SK-N-SH (cell line): ENCODE measurements around the gene GC.

Source experiments
- CTCF ChIP-seq: fragments of 200-600 bp; sonication (generic); IDR thresholded peaks from 2 replicates; pipeline ENCODE4 v1.6.1; 2017; ENCODE audit warnings: antibody characterized with exemption, mild to moderate bottlenecking, moderate library complexity
- RFX5 ChIP-seq: IDR thresholded peaks from 2 replicates; pipeline ENCODE4 v1.6.1; 2012; ENCODE audit warnings: mild to moderate bottlenecking, improper control_type of control experiment, low read length

DNA sequence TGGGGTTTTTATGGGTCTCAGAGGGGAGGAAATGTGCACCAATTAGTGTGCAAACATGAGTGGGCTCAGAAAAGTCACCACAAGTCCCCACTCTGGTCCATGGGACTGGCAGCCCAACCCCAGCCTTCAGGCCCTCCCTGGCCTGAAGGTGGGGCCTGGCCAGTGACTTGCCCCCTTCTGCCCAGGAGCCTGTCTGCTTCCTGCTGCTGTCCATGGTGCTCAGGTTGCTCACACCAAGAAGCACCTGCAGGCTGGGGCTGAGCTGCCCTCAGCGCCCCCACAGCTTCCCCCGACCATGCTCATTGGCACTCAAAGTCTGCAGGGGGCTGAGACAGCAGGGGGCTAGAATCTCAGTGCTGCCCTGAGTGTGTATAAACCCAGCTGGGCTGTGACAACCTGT is 30.6 kb upstream of the GC start:
- TF ChIP-seq CTCF (no peak), RFX5 (no peak)
